Progenitor cell of endocrine pancreas (in vitro differentiated cells): ENCODE measurements around the gene MBD5. TPM values are rescaled to one million over a fixed set of nuclear protein-coding genes. Genes with fewer than 3 reads are reported as not detected.

Experiments
- DNase-seq: peaks from one replicate; pipeline ENCODE4 v3.0.0; 2021; ENCODE audit warnings: low spot score; ENCODE audit not compliant: unreplicated experiment
- H3K27ac Mint-ChIP-seq: 2 replicates; pipeline ENCODE4 v1.8.0; 2021; ENCODE audit warnings: mild to moderate bottlenecking, moderate library complexity, mixed read lengths
- H3K27me3 Mint-ChIP-seq: 2 replicates; pipeline ENCODE4 v1.8.0; 2021; ENCODE audit warnings: mixed read lengths
- H3K36me3 Mint-ChIP-seq: 2 replicates; pipeline ENCODE4 v1.8.0; 2022; ENCODE audit warnings: mixed read lengths; ENCODE audit not compliant: insufficient read depth
- H3K4me1 Mint-ChIP-seq: 2 replicates; pipeline ENCODE4 v1.8.0; 2021; ENCODE audit warnings: low read depth, mixed read lengths
- H3K4me3 Mint-ChIP-seq: 2 replicates; pipeline ENCODE4 v1.8.0; 2021; ENCODE audit warnings: low read depth, mild to moderate bottlenecking, moderate library complexity, mixed read lengths
- H3K9me3 Mint-ChIP-seq: 2 replicates; pipeline ENCODE4 v1.8.0; 2021; ENCODE audit warnings: low read depth, mixed read lengths
- total RNA-seq: library from RNA; stranded (reverse); gene quantifications from 2 replicates; pipeline ENCODE4 v1.2.1, GENCODE V29; 2021
- TF ChIP-seq, protein P1 (sequence below): fragments of 200-600 bp; sonication (generic); IDR thresholded peaks from one replicate; pipeline ENCODE4 v1.5.0; 2021; ENCODE audit warnings: antibody characterized with exemption, mild to moderate bottlenecking; ENCODE audit not compliant: unreplicated experiment

MBD5 gene
- total RNA-seq, 1 donor from 2014 or later, result 65.6 TPM

DNA sequence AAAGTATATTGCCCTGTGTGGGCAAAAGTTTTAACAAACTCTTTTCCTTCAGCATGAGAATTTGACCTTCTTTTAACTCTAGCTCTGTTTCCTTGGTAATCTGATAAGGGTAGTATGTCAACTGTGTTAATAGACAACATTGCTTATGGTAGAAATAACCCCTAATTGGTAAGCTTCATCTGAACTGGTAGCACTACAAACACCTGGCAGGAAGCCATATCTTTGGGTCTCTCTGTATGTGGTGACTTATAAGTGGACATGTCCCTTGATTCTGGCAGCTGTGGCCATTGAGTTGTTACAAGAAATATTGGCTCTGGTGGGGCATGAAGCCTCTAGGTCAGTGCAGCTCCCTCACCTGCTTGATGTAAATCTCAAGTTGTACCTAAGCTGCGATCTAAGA, 46.9 kb downstream of the MBD5 start:
- no peak for DNase-seq
- TF ChIP-seq, protein P1, sequence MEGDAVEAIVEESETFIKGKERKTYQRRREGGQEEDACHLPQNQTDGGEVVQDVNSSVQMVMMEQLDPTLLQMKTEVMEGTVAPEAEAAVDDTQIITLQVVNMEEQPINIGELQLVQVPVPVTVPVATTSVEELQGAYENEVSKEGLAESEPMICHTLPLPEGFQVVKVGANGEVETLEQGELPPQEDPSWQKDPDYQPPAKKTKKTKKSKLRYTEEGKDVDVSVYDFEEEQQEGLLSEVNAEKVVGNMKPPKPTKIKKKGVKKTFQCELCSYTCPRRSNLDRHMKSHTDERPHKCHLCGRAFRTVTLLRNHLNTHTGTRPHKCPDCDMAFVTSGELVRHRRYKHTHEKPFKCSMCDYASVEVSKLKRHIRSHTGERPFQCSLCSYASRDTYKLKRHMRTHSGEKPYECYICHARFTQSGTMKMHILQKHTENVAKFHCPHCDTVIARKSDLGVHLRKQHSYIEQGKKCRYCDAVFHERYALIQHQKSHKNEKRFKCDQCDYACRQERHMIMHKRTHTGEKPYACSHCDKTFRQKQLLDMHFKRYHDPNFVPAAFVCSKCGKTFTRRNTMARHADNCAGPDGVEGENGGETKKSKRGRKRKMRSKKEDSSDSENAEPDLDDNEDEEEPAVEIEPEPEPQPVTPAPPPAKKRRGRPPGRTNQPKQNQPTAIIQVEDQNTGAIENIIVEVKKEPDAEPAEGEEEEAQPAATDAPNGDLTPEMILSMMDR, result no peak
- Mint-ChIP-seq H3K4me3 (no peak overlapping the region), H3K27me3 (no peaks in the 10 kb centered on the region), H3K4me1 (peaks cover 12% of the 10 kb centered on the region), H3K27ac (no peak overlapping the region), H3K9me3 (no peaks in the 10 kb centered on the region), H3K36me3 (peaks cover 5% of the 10 kb centered on the region)

DNA sequence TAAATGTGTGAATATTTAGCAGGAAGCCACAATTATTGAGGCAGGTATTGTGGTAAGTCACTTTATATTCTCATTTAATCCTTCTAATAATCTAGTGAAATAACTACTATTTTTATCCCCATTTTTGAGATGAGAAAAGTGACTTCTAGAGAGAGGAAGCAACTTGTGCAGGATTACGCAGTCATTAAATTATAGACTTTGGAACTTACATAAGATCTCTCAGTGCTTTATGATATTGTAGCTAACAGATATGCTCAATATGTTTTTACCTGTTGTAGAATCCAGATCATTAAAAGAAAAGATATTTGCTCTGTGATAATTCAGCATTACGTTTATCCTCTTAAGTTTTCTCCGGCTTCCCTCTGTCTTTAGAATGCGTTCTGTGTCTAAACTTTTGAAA, 50.5 kb downstream of the MBD5 start:
- Mint-ChIP-seq H3K36me3 (no peaks in the 10 kb centered on the region), H3K9me3 (no peaks in the 10 kb centered on the region), H3K27ac (no peak overlapping the region), H3K27me3 (no peaks in the 10 kb centered on the region), H3K4me1 (peaks cover 14% of the 10 kb centered on the region), H3K4me3 (no peak overlapping the region)
- no peak for DNase-seq
- TF ChIP-seq, protein P1, result no peak

DNA sequence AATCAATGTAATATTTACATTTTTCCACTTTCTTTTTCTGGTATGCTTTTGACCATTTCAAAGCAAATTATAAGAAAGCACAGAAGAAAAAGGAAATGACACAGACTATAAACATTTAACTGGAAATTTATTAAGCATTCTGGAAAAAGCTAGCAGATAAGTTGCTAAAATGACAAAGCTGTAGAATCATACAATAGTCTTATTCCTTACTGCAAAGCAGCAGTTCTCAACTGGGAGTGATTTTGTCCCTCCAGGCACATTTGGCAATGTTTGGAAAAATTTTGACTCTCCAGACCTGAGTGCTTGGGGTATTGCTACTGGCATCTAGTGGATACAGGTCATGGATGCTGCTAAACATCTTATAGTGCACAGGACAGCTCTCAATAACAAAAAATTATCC, 75.1 kb downstream of the MBD5 start:
- H3K9me3 Mint-ChIP-seq, result peaks cover 8% of the 10 kb centered on the region
- no peaks in the 10 kb centered on the region for H3K4me1 Mint-ChIP-seq
- no peak overlapping the region for H3K27ac Mint-ChIP-seq
- H3K36me3 Mint-ChIP-seq, result no peaks in the 10 kb centered on the region
- TF ChIP-seq, protein P1, result no peak
- DNase-seq, result no peak
- H3K4me3 Mint-ChIP-seq, result no peak overlapping the region
- H3K27me3 Mint-ChIP-seq, result no peaks in the 10 kb centered on the region

DNA sequence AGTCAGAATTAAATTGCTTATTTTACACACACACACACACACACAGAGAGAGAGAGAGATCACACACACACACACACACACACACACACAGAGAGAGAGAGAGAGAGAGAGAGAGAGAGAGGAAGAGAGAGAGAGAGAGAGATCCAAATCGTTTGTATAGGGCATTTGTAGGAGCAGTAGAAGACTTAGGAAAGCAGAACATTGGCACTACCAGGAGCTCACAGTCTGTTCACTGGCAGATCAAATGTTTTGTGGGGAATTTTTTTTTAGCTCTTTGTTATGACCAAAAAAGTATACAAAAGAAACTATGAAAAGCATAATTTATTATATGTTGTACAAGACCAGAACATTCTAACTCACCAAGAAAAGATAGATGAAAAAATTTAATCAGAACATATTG, 81.8 kb downstream of the MBD5 start:
- H3K27ac Mint-ChIP-seq, result no peak overlapping the region
- H3K9me3 Mint-ChIP-seq, result peaks cover 4% of the 10 kb centered on the region
- H3K36me3 Mint-ChIP-seq, result peaks cover 3% of the 10 kb centered on the region
- TF ChIP-seq, protein P1, result no peak
- H3K4me3 Mint-ChIP-seq, result no peak overlapping the region
- no peaks in the 10 kb centered on the region for H3K27me3 Mint-ChIP-seq
- no peaks in the 10 kb centered on the region for H3K4me1 Mint-ChIP-seq
- no peak for DNase-seq

DNA sequence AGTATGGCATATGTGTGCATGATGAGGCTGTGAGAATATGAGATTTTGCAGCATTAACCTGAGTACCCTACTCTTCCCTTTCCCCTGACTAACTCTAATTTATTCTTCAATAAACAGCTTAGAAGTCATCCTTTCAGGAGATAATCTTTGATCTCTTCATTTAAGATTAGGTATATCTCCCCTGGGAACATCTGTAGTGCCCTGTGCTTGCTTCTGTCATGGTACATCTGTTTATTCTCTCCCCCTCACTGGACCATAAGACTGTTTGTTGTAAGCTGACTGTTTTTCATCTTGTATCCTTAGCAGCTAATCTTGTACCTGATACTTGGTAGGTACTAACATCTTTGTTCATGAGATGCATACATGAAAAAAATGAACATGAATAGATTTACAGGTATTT, 83.1 kb downstream of the MBD5 start:
- H3K27me3 Mint-ChIP-seq, result no peaks in the 10 kb centered on the region
- H3K9me3 Mint-ChIP-seq, result peaks cover 4% of the 10 kb centered on the region
- TF ChIP-seq, protein P1, result no peak
- H3K27ac Mint-ChIP-seq, result no peak overlapping the region
- H3K4me3 Mint-ChIP-seq, result no peak overlapping the region
- no peaks in the 10 kb centered on the region for H3K4me1 Mint-ChIP-seq
- no peak for DNase-seq
- peaks cover 6% of the 10 kb centered on the region for H3K36me3 Mint-ChIP-seq
